HFF-Myc (cell line): Measurements from ENCODE around the gene CAMK1D.

Experiments used
- DNase-seq: peaks from one replicate; pipeline ENCODE4 v3.0.0-alpha.2; 2011; ENCODE audit warnings: low read depth; ENCODE audit errors: extremely low read depth
- H3K4me3 ChIP-seq: replicated peaks from 2 replicates; pipeline ENCODE4 v1.5.1; 2011; ENCODE audit warnings: low read depth, mild to moderate bottlenecking, control low read depth, low read length
- TF ChIP-seq, protein P1 (sequence below): IDR thresholded peaks from 2 replicates; pipeline ENCODE4 v1.5.1; 2012; ENCODE audit warnings: mild to moderate bottlenecking, low read depth, low read length, control low read depth; ENCODE audit errors: missing control alignments

CAMK1D gene

DNA sequence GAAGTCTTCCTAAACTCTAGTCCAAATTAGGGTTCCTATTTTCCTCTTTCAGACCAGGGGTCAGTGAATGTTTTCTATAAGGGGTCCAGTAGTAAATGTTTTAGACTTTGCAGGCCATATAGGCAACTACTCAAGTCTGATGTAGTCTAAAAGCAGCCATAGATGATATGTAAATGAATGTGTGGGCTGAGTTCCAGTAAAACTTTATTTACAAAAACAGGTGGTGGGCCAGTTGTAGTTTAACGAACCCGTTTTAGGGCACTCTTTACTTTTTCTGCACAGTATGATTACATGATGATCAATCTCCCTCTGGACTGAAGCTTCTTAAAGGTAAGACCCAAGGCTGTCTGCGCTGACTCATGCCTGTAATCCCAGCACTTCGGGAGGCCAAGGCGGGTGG, 243.6 kb downstream of the CAMK1D start:
- TF ChIP-seq, protein P1, sequence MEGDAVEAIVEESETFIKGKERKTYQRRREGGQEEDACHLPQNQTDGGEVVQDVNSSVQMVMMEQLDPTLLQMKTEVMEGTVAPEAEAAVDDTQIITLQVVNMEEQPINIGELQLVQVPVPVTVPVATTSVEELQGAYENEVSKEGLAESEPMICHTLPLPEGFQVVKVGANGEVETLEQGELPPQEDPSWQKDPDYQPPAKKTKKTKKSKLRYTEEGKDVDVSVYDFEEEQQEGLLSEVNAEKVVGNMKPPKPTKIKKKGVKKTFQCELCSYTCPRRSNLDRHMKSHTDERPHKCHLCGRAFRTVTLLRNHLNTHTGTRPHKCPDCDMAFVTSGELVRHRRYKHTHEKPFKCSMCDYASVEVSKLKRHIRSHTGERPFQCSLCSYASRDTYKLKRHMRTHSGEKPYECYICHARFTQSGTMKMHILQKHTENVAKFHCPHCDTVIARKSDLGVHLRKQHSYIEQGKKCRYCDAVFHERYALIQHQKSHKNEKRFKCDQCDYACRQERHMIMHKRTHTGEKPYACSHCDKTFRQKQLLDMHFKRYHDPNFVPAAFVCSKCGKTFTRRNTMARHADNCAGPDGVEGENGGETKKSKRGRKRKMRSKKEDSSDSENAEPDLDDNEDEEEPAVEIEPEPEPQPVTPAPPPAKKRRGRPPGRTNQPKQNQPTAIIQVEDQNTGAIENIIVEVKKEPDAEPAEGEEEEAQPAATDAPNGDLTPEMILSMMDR = no peak
- H3K4me3 ChIP-seq = no peak overlapping the region
- DNase-seq = no peak

DNA sequence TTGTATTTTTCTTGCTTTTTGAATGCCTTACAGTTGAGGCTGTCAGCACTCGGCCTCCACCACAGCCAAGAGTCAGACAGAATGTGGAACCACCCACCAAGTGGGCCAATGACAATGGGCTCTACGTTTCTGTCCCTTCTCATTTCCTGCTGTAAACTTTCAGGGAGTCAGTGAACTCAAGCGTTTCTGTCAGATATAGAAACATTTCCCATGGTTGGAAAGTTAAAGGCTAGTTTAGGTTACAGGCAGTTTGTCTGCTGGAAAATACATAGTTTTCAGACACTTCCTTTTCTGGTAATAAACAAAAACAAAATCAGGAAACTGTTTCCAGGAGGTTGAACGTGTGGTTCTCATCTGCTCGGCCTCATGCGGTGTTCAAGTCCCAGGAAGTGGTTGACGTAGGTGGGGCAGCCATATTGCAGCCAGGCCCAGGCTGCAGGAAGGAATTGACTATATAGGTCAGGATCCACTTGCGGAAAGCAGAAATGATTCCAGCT, 245.1 kb downstream of the CAMK1D start:
- no peak overlapping the region for H3K4me3 ChIP-seq
- DNase-seq = no peak
- TF ChIP-seq, protein P1 = no peak

DNA sequence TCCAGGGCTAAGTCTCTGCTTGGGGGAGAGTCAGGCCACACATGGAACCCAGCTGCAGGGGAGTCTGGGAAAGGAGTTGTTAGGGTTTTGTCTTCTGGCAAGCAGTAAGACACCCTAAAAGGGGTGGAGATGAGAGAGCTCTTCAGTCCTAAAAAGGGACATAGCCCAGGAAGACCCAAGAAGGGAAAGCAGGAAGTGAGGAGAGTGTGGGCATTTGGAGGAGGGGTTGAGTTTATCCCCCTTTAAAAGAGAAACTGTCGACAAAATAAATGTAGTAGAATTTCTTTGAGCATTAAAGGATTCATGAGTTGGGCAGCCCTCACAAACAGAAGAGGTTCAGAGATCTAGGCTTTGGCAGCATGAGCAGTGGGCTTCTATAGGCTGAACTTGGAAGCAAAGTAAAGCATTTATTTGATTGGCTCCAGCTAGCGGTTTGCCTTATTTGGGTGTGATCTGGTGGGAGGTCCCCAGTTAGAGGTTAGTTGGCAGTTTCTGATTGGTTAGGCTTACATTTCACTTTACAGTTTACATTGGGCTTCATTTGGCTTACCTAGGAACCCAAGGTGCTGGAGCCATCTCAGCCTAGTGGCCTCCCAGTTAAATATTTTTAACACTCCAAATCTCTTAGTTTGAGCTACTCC, 246.7 kb downstream of the CAMK1D start:
- TF ChIP-seq, protein P1 = no peak

DNA sequence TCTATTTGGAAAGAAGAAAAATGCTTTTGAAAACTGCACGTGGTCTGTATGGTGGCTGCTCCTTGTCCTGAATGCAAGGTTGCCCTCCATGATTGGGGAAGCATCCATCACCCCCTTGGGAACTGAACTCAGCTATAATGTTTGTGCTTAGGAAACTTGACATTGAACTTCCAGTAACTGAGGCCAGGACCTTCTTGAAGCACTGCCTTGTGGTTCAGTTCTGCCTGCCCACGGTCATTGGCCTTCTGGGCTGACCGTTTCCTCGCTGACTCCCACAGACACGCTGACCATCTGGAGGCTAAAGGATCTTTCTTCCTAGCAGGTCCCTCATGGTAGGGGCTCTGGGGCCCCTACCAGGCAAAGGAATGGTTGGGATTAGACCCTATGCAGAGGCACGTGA, 247.8 kb downstream of the CAMK1D start:
- H3K4me3 ChIP-seq = no peak overlapping the region
- no peak for DNase-seq
- TF ChIP-seq, protein P1 = no peak

More for the DNA sequence above, 246.7 kb downstream of the CAMK1D start:
- no peak overlapping the region for H3K4me3 ChIP-seq
- DNase-seq = no peak

DNA sequence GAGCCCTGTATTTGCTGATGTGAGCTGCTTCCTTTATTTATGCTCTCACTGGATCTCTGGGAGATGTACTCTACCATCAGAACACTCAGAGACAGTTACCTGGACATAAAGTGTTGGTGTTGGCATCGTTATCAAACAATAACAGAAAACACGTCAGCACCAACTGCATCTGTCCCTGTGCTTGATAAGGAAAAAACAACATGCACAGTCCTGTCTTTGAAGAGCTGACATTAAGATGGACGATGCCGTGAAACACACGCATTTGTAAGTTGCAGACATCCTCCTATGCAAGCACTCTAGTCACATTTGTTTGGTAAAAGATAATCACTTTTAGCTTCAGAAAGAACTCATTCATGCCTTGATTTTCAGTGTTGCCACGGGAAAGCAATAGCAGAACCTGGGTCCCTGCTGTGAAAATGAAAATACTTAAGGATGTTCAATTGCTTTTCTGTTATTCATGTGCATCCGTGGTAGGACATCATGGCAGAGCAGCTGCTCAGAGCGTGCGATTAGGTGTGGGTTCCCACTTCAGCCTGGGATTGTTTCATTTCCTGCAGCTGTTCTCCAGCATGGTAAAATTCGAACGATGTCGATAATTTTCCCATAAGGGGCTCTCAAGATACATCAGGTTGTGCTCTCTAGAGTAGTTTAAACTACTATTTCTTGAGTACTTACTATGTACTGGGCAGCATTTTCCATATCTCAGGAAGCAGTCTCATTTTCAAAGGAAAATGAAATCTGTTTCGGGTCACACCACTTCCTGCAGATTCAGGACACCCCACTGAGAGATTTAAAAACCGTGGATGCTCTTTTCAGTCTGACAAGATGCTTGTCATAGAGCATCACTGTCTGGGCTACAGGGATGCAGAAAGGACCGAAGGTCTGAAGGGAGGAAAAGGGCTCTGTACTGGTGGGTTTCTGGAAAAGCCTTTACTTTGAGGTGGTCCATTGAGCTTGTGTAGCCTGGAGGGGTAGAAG, 248.7 kb downstream of the CAMK1D start:
- TF ChIP-seq, protein P1 = no peak
- DNase-seq = no peak
- H3K4me3 ChIP-seq = no peak overlapping the region

DNA sequence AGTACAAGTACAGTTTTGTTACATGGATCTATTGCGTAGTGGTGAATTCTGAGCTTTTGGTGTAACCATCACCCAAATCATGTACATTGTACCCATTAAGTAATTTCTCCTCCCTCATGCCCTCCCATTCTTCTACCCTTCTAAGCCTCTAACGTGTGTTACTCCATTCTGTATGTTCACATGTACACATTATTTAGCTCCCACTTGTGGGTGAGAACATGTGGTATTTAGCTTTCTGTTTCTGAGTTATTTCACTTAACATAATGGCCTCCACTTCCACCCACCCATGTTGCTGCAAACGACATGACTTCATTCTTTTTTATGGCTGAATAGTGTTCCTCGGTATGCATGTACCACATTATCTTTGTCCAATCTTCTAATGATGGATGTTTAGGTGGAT, 251.3 kb downstream of the CAMK1D start:
- no peak overlapping the region for H3K4me3 ChIP-seq
- DNase-seq = no peak
- TF ChIP-seq, protein P1 = no peak
